ENCODE data around the gene CCND1.

DNA sequence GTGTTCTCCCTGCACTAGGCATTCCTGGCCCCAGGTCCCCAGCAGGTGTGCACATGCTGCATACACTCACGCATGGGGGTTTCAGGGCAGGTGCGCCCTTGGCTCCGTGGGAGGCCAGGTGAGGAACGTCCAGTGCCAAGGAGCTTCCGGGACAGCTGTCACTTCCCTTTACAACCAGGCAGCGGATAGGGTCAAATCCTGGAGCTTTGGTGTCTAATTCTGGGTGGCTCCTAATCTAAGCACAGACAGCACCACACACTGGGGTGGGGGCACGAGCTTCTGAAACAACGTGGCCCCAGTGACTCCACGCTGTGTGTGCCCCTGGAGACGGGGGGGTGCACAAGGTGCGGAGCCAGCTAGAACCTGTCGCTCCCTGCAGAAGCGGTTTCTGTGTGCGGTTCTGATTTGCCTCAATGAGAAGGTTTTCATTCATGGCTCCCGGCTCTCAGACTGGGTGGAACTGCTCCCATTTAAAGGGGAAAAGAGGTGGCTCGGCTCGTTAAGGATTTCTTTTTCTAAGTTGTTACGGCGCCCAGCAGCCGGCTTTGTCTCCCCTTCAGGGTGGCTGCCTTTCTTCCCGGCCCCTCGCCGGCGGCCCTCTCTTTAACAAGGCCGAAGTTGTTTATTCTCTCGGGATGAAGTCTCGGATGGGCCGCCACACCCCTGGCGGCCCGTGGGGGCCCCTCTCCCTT lies 5.0 kb downstream of the CCND1 start:
- TF ChIP-seq GATA2 (IDR thresholded peaks at IDR 0.05; ENCODE audit: low read depth, low read length) (no peak), GATA3 (IDR thresholded peaks at IDR 0.05; ENCODE audit: low read depth, low read length) (no peak)

Measured in SH-SY5Y (cell line).